AG09319 (cell line): ENCODE results near the gene TBC1D2B.
"Not testable (repeated sequence)": the region's sequence is repeated elsewhere in the genome, so short reads cannot be mapped to it uniquely, and the experiment has no call there.

Experiments used
- DNase-seq: peaks from one replicate; pipeline ENCODE4 v3.0.0-alpha.2; 2010; ENCODE audit warnings: low read depth; ENCODE audit errors: extremely low read depth
- CTCF ChIP-seq: IDR thresholded peaks from 2 replicates; pipeline ENCODE4 v1.5.1; 2011; ENCODE audit warnings: low read depth, mild to moderate bottlenecking, inconsistent platforms, low read length, moderate library complexity

The TBC1D2B gene

GRCh38 chr15:77974416-77975331, 102.8 kb downstream of the TBC1D2B start:
- no peak for TF ChIP-seq CTCF

GRCh38 chr15:77974098-77974414, 103.5 kb downstream of the TBC1D2B start:
- DNase-seq, result no peak
- TF ChIP-seq CTCF, result no peak

More at GRCh38 chr15:77974416-77975331, 102.8 kb downstream of the TBC1D2B start:
- no peak for DNase-seq

GRCh38 chr15:77973273-77974097, 104.0 kb downstream of the TBC1D2B start:
- not testable (repeated sequence) for DNase-seq

- DNase-seq, result not testable (repeated sequence)
Measured at GRCh38 chr15:77972706-77973105, 104.8 kb downstream of the TBC1D2B start.

- not testable (repeated sequence) for DNase-seq
Measured at GRCh38 chr15:77971875-77972274, 105.6 kb downstream of the TBC1D2B start.

- DNase-seq, result not testable (repeated sequence)
Measured at GRCh38 chr15:77970813-77971360, 106.6 kb downstream of the TBC1D2B start.

- no peak for TF ChIP-seq CTCF
- no peak for DNase-seq
Measured at GRCh38 chr15:77969055-77969454, 108.5 kb downstream of the TBC1D2B start.

- no peak for DNase-seq
- TF ChIP-seq CTCF, result no peak
Measured at GRCh38 chr15:77967798-77968197, 109.7 kb downstream of the TBC1D2B start.

- DNase-seq, result not testable (repeated sequence)
Measured at GRCh38 chr15:77967235-77967615, 110.3 kb downstream of the TBC1D2B start.
